ENCODE measurements around the gene COX7A2L.

DNA sequence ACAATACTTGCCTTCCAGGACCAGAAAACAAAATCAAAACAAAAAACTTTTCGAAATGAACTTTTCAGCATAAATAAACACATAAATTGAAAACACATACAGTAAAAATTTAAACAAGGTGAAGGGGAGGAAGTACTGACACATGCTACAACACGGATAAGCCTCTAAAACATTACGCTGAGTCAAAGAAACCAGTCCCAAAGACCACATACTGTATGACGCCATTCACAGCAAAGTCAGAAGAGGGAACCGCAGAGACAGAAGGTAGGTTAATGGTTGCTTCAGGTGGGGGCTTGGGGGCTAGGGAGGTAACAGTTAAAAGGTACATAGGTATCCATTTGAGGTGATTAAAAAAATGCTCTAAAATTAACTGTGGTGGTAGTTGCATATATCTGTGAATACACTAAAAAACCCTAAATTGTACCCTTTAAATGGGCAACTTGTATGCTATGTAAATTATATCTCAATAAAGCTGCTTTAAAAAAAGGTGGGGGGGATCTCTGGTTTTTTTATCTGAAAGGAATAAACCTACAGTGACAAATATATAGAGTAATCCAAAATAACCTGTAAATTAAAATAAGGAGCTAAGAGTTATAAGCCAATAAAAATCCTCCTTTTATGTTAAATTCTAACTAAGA is 7.1 kb downstream of the COX7A2L start:
- TF ChIP-seq, protein P1, sequence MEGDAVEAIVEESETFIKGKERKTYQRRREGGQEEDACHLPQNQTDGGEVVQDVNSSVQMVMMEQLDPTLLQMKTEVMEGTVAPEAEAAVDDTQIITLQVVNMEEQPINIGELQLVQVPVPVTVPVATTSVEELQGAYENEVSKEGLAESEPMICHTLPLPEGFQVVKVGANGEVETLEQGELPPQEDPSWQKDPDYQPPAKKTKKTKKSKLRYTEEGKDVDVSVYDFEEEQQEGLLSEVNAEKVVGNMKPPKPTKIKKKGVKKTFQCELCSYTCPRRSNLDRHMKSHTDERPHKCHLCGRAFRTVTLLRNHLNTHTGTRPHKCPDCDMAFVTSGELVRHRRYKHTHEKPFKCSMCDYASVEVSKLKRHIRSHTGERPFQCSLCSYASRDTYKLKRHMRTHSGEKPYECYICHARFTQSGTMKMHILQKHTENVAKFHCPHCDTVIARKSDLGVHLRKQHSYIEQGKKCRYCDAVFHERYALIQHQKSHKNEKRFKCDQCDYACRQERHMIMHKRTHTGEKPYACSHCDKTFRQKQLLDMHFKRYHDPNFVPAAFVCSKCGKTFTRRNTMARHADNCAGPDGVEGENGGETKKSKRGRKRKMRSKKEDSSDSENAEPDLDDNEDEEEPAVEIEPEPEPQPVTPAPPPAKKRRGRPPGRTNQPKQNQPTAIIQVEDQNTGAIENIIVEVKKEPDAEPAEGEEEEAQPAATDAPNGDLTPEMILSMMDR (IDR thresholded peaks at IDR 0.05; ENCODE audit: control extremely low read depth in 1 of 3, insufficient read depth in 1 of 3, low read depth in 1 of 3, low read length in 3 of 3): no peak
- TF ChIP-seq, protein P2, sequence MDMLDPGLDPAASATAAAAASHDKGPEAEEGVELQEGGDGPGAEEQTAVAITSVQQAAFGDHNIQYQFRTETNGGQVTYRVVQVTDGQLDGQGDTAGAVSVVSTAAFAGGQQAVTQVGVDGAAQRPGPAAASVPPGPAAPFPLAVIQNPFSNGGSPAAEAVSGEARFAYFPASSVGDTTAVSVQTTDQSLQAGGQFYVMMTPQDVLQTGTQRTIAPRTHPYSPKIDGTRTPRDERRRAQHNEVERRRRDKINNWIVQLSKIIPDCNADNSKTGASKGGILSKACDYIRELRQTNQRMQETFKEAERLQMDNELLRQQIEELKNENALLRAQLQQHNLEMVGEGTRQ (IDR thresholded peaks at IDR 0.05; ENCODE audit: low read length): no peak
- TF ChIP-seq KDM1A (IDR thresholded peaks at IDR 0.05; ENCODE audit: borderline replicate concordance, low read length): no peak
- TF ChIP-seq, protein P3, sequence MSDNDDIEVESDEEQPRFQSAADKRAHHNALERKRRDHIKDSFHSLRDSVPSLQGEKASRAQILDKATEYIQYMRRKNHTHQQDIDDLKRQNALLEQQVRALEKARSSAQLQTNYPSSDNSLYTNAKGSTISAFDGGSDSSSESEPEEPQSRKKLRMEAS (IDR thresholded peaks at IDR 0.05): no peak

Data from H1 (cell line).